ENCODE measurements around the gene LRFN4.

The LRFN4 gene

GRCh38 chr11:66894141-66894540 lies 37.3 kb downstream of the LRFN4 start:
- no peak for DNase-seq

DNA sequence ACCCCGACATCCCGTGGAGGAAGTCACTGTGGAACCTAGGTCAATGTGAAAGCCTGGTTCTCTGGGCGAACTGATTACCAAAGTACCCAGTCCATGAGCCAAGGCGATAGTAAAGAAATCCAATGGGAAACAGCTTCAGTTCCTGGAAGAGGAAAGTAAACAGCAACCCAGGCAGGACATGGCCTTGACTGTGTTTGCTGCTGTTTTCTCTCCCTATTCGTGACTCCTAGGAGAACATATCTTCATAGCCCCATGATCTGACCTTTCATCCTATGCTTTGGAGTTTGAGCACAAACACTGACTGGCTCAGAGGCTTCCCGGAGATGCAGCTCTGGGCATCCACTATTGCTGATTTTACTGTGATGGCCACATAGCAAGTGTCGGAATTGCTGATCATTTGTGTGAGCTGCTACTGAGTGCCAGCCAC lies 45.1 kb downstream of the LRFN4 start:
- no peak for DNase-seq

- DNase-seq: no peak
These were observed 45.8 kb downstream of the LRFN4 start for GRCh38 chr11:66902486-66903177.

- no peak for DNase-seq
These were observed 47.2 kb downstream of the LRFN4 start for GRCh38 chr11:66904055-66904454.

- DNase-seq: no peak
These were observed 47.7 kb downstream of the LRFN4 start for GRCh38 chr11:66904561-66904960.

GRCh38 chr11:66904981-66905521 lies 48.2 kb downstream of the LRFN4 start:
- no peak for DNase-seq

GRCh38 chr11:66905631-66906030 lies 48.8 kb downstream of the LRFN4 start:
- DNase-seq: no peak

DNA sequence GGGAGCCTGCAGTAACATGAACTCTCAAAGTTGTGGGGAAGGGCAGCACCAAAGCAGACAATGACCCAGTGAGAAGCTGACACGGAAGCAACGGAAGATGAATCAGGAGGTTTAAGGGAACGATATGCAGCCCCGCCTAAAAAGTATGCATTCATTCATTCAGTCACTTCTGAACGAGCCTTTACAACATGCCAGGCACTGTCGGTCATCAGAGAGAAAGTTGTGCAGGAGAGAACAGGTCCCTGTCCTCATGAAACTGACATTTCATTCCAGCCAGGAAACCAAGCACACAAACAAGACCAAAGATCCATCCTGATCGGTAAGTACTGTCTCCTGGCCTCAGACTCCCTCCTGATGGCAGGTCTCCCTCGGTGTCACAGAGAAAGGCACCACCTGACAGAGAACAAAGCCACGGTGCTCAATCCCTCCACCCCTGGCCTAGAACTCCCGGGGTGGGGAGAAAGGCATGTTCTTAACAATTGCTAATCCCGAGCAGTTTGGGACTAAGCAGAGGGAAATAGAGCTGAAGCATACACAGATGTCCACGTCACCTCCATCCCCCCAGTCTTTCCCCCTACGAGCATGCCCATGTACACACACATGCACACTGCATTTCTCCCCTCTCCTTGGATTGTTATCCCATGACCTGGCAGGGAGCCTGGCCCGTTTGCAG lies 49.3 kb downstream of the LRFN4 start:
- DNase-seq: no peak

DNA sequence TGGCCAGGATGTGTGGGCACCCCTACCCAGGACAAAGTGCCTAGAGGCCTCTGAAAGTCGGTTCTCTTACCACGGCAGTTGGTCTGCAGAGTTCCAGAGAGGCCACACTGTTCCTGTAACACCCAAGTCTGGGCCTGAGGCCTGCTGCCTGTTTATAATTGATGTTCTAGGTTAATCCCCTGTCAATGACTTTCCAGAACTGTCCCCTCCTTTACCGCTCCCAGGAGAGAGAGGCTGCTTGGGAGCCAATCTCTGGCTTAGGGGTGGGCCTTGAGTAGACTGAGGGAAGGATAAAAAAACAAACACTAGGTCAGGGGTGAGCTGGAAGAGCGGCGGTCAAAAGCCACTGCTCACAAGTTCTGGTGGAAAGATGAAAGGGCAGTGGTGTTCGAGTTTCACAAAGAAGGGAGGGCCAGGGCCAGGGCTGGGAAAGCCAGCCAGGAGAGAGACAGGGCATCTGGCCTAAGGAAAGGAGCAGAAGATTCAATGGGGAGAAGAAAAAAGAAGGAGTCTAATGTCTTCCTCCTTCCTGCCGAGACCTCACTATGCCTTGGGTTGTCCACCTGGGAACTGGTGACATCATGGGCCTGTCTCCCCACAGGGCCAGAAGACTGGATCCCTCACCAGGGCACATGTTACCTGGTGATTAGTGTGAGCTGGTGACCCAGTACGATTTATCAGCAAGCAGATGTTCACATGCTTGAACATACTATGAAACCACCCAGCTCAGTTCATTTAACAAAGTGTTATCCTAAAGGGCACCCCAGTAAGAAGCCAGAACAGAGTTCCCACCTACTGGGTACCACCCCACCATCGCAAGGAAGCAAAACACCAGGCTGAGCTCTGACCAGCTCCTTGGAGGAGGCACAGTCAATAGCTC lies 51.1 kb downstream of the LRFN4 start:
- DNase-seq: no peak

GRCh38 chr11:66909181-66909580 lies 52.3 kb downstream of the LRFN4 start:
- no peak for DNase-seq

- no peak for DNase-seq
These were observed 53.2 kb downstream of the LRFN4 start for GRCh38 chr11:66910016-66910415.
